WTC11 (cell line): ENCODE measurements around the gene PCDH12. TPM values are rescaled to one million over a fixed set of nuclear protein-coding genes. Genes with fewer than 3 reads are reported as not detected.

Experiments
- ATAC-seq: fragments of 200-7000 bp; cut with Tn5 transposase; 2 replicates; pipeline ENCODE4 v1.10.0; 2021; ENCODE audit warnings: mild to moderate bottlenecking, moderate library complexity
- CTCF ChIA-PET: fragments of 300-600 bp; sonication (Branson Sonifier 250); formaldehyde crosslinking; loops from one replicate; lab custom pipeline; 2021; ENCODE audit warnings: antibody characterized with exemption; lab: Charles Lee
- POLR2A ChIA-PET: fragments of 350-600 bp; sonication (Branson Sonifier 250); formaldehyde crosslinking; loops from one replicate; lab custom pipeline; 2021; ENCODE audit warnings: antibody characterized with exemption; lab: Charles Lee
- DNase-seq: peaks from one replicate; pipeline ENCODE4 v3.0.0; 2021; ENCODE audit warnings: low spot score
- H3K27ac Mint-ChIP-seq: 2 replicates; pipeline ENCODE4 v1.8.0; 2021; ENCODE audit warnings: mixed read lengths
- H3K27me3 Mint-ChIP-seq: 2 replicates; pipeline ENCODE4 v1.8.0; 2021; ENCODE audit warnings: low read depth, mild to moderate bottlenecking, moderate library complexity, mixed read lengths
- H3K36me3 Mint-ChIP-seq: 2 replicates; pipeline ENCODE4 v1.8.0; 2021; ENCODE audit warnings: mixed read lengths
- H3K4me1 Mint-ChIP-seq: 2 replicates; pipeline ENCODE4 v1.8.0; 2022; ENCODE audit warnings: mixed read lengths
- H3K4me3 Mint-ChIP-seq: 2 replicates; pipeline ENCODE4 v1.8.0; 2021; ENCODE audit warnings: mild to moderate bottlenecking, moderate library complexity, mixed read lengths
- H3K9me3 Mint-ChIP-seq: 2 replicates; pipeline ENCODE4 v1.8.0; 2021; ENCODE audit warnings: mixed read lengths
- AR ChIP-seq: fragments of 250-450 bp; sonication (Bioruptor Pico); IDR thresholded peaks from 2 replicates; pipeline ENCODE4 v1.9.0; 2021; ENCODE audit warnings: mild to moderate bottlenecking
- CDX4 ChIP-seq: fragments of 250-450 bp; sonication (Bioruptor Pico); IDR thresholded peaks from 2 replicates; pipeline ENCODE4 v1.9.0; 2021; ENCODE audit warnings: moderate library complexity, mild to moderate bottlenecking, inconsistent platforms, borderline replicate concordance
- CREB1 ChIP-seq: sonication (generic); formaldehyde crosslinking; IDR thresholded peaks from 2 replicates; pipeline ENCODE4 v1.8.0; 2023; ENCODE audit warnings: mild to moderate bottlenecking, missing genetic modification reagents
- CREM ChIP-seq: sonication (generic); formaldehyde crosslinking; IDR thresholded peaks from 2 replicates; pipeline ENCODE4 v1.8.1; 2022; ENCODE audit warnings: mild to moderate bottlenecking, missing genetic modification reagents, moderate library complexity
- ELF4 ChIP-seq: sonication (generic); formaldehyde crosslinking; IDR thresholded peaks from 2 replicates; pipeline ENCODE4 v1.8.1; 2022; ENCODE audit warnings: low read depth, mild to moderate bottlenecking, moderate library complexity, missing genetic modification reagents
- ETV6 ChIP-seq: sonication (generic); formaldehyde crosslinking; IDR thresholded peaks from 2 replicates; pipeline ENCODE4 v1.8.1; 2022; ENCODE audit warnings: mild to moderate bottlenecking, missing genetic modification reagents
- FOXJ3 ChIP-seq: sonication (generic); formaldehyde crosslinking; IDR thresholded peaks from 2 replicates; pipeline ENCODE4 v1.9.0; 2021; ENCODE audit warnings: missing genetic modification reagents, mild to moderate bottlenecking, borderline replicate concordance
- FOXP1 ChIP-seq: sonication (generic); formaldehyde crosslinking; IDR thresholded peaks from 2 replicates; pipeline ENCODE4 v1.8.0; 2022; ENCODE audit warnings: missing genetic modification reagents, mild to moderate bottlenecking, moderate library complexity, borderline replicate concordance
- GABPB1 ChIP-seq: sonication (generic); formaldehyde crosslinking; IDR thresholded peaks from 2 replicates; pipeline ENCODE4 v1.8.1; 2023; ENCODE audit warnings: mild to moderate bottlenecking, missing genetic modification reagents
- MXD4 ChIP-seq: fragments of 250-450 bp; sonication (Bioruptor Pico); IDR thresholded peaks from 2 replicates; pipeline ENCODE4 v1.8.0; 2021; ENCODE audit warnings: mild to moderate bottlenecking, moderate library complexity, borderline replicate concordance
- NFATC4 ChIP-seq: fragments of 250-450 bp; sonication (Bioruptor Pico); IDR thresholded peaks from 2 replicates; pipeline ENCODE4 v1.9.0; 2021; ENCODE audit warnings: mild to moderate bottlenecking
- NFE2L1 ChIP-seq: sonication (generic); formaldehyde crosslinking; IDR thresholded peaks from 2 replicates; pipeline ENCODE4 v1.8.1; 2023; ENCODE audit warnings: missing genetic modification reagents
- RELA ChIP-seq: sonication (generic); formaldehyde crosslinking; IDR thresholded peaks from 2 replicates; pipeline ENCODE4 v1.8.1; 2022; ENCODE audit warnings: missing genetic modification reagents, mild to moderate bottlenecking, borderline replicate concordance
- STAT6 ChIP-seq: sonication (generic); formaldehyde crosslinking; conservative IDR thresholded peaks from 2 replicates; pipeline ENCODE4 v1.8.1; 2023; ENCODE audit warnings: mild to moderate bottlenecking, low read depth, missing genetic modification reagents, moderate library complexity
- USF1 ChIP-seq: sonication (generic); formaldehyde crosslinking; IDR thresholded peaks from 2 replicates; pipeline ENCODE4 v1.8.0; 2022; ENCODE audit warnings: mild to moderate bottlenecking, missing genetic modification reagents
- ZMAT4 ChIP-seq: fragments of 250-450 bp; sonication (Bioruptor Pico); IDR thresholded peaks from 2 replicates; pipeline ENCODE4 v1.9.0; 2021; ENCODE audit warnings: mild to moderate bottlenecking
- ZNF138 ChIP-seq: sonication (generic); formaldehyde crosslinking; conservative IDR thresholded peaks from 2 replicates; pipeline ENCODE4 v1.8.1; 2022; ENCODE audit warnings: mild to moderate bottlenecking, moderate library complexity, missing genetic modification reagents
- ZNF416 ChIP-seq: fragments of 250-450 bp; sonication (Bioruptor Pico); IDR thresholded peaks from 2 replicates; pipeline ENCODE4 v1.9.0; 2021; ENCODE audit warnings: mild to moderate bottlenecking, inconsistent platforms
- ZNF512 ChIP-seq: sonication (generic); formaldehyde crosslinking; IDR thresholded peaks from 2 replicates; pipeline ENCODE4 v1.8.1; 2022; ENCODE audit warnings: missing genetic modification reagents, borderline replicate concordance
- total RNA-seq: library from RNA; stranded (reverse); gene quantifications from 3 replicates; pipeline ENCODE4 v1.2.3, GENCODE V29; 2021

Gene PCDH12
- total RNA-seq, 1 experiment from 2014 or later = 0.33 TPM

- TF ChIP-seq AR = no peak
Measured at GRCh38 chr5:141965071-141965470, 7.1 kb upstream of the PCDH12 start (continued).

GRCh38 chr5:141963701-141964100, 5.7 kb upstream of the PCDH12 start:
- ChIA-PET CTCF (interaction anchor here (0.9 kb wide), 2 partner anchors 50 to 294 kb away, joined by 3 read pairs; no protein-coding TSS in a partner anchor), POLR2A (no interaction called here)
- DNase-seq (no peak), ATAC-seq (no peak)
- H3K9me3 Mint-ChIP-seq = no peaks in the 10 kb centered on the region
- no peak for TF ChIP-seq ELF4 (CRISPR knock-in tag)
- no peak for TF ChIP-seq USF1
- TF ChIP-seq RELA (CRISPR knock-in tag) = no peak
- TF ChIP-seq STAT6 (CRISPR knock-in tag) = no peak
- TF ChIP-seq CDX4 (CRISPR knock-in tag) = no peak
- TF ChIP-seq ZNF138 (CRISPR knock-in tag) = no peak
- no peak for TF ChIP-seq ZNF512 (CRISPR knock-in tag)
- TF ChIP-seq ZNF416 = no peak
- TF ChIP-seq ZMAT4 = no peak
- TF ChIP-seq CREB1 = no peak
- TF ChIP-seq ETV6 = no peak
- no peak for TF ChIP-seq NFE2L1 (CRISPR knock-in tag)
- TF ChIP-seq NFATC4 (CRISPR knock-in tag) = no peak
- TF ChIP-seq CREM (CRISPR knock-in tag) = no peak
- no peak for TF ChIP-seq MXD4
- no peak for TF ChIP-seq FOXP1
- no peak for TF ChIP-seq FOXJ3
- TF ChIP-seq GABPB1 = no peak
- H3K36me3 Mint-ChIP-seq = no peaks in the 10 kb centered on the region
- H3K27ac Mint-ChIP-seq = no peak overlapping the region
- no peaks in the 10 kb centered on the region for H3K27me3 Mint-ChIP-seq
- peaks cover 28% of the 10 kb centered on the region for H3K4me1 Mint-ChIP-seq
- H3K4me3 Mint-ChIP-seq = no peak overlapping the region
